ENCODE measurements around the gene PFKL. TPM values are rescaled to one million over a fixed set of nuclear protein-coding genes. Genes with fewer than 3 reads are reported as not detected.

Gene PFKL
- total and polyA plus RNA-seq, 2 of the 8 experiments (the other 6 are each of a cell fraction or from before 2014, with no cell fraction given), result 80.2 to 82.3 TPM

DNA sequence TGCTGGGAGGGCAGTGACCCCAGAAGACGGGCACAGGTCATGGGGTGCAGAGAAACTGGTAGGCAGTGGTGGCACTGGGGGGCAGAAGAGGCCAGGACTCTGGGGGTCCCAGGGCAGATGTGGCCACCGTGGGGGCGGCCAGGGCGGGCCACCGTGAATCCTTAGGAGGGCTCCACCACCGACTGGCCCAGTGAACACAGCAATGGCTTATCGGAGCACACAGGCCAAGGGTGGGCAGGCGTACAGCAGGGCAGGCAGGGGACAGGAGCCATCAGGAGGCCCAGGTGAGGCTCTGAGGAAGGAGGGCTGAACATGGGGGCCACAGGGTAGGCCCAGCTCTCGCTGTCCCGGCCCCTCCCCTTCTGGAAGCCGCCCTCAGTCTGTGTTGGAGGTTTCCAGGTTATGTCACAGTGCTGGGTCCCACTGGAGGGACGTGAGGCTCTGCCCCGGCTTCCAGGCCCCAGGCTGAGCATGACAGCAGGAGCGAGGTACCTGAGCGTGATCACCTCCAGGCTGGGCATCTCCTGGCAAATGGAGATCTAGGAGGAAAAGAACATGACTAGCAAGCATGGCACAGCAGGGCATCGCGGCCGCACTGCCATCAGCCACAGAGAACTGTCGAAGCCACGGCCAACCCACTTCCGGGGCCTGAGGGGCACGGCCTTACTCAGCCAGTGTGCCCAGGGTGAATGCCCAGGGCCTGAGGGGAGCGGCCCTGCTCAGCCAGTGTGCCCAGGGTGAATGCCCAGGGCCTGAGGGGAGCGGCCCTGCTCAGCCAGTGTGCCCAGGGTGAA, 35.6 kb downstream of the PFKL start:
- ChIA-PET POLR2A (ENCODE audit: partially characterized antibody) (interaction anchor here (3.7 kb wide), 1 partner anchor 8 kb away, joined by 11 read pairs; no protein-coding TSS in a partner anchor), CTCF (ENCODE audit: partially characterized antibody) (interaction anchor here (0.6 to 1.8 kb wide), 5 partner anchors 17 to 109 kb away, joined by 3 to 7 read pairs (median 3); no protein-coding TSS in a partner anchor)
- Histone ChIP-seq H4K8ac (ENCODE audit: extremely low read depth, insufficient read depth, low read length) (no peak overlapping the region), H3K4me3 (ENCODE audit: extremely low read depth in 1 of 4, insufficient read depth in 2 of 4, low read depth in 3 of 4, low read length in 4 of 4) (no peak overlapping the region), H3K27me3 (replicated peaks in 1 of 4; ENCODE audit: control insufficient read depth in 3 of 4, extremely low read depth in 1 of 4, insufficient read depth in 3 of 4, low read length in 3 of 4) (no peaks in the 10 kb centered on the region), H3K23me2 (ENCODE audit: low read depth, low read length) (peaks cover 6% of the 10 kb centered on the region; the same call in 1 of the 2 replicates), H4K20me1 (replicated peaks in 1 of 2; ENCODE audit: control insufficient read depth in 1 of 2, insufficient read depth in 2 of 2, low read length in 2 of 2) (peaks cover 0 to 3% of the 10 kb centered on the region in 2 experiments), H2BK20ac (ENCODE audit: low read length) (no peak overlapping the region), H3K9me3 (ENCODE audit: insufficient read depth in 2 of 2, low read depth in 1 of 2, low read length in 1 of 2) (no peaks in the 10 kb centered on the region), H3K56ac (replicated peaks; ENCODE audit: insufficient read length, low read depth, low read length) (no peak overlapping the region), H2BK5ac (ENCODE audit: low read depth, low read length) (no peak overlapping the region), H3K4me2 (ENCODE audit: insufficient read depth in 1 of 2, low read depth in 2 of 2, low read length in 2 of 2) (no peak overlapping the region), H3K4me1 (replicated peaks in 1 of 4; ENCODE audit: control insufficient read depth in 3 of 4, insufficient read depth in 4 of 4, low read length in 3 of 4) (peaks cover 0 to 7% (median under 1%) of the 10 kb centered on the region in 4 experiments; a peak in 2 of 7 replicates), H2BK12ac (ENCODE audit: low read depth, low read length) (no peak overlapping the region), H2AFZ (ENCODE audit: low read length) (no peak overlapping the region), H3K79me2 (ENCODE audit: control insufficient read depth in 1 of 2, insufficient read depth in 2 of 2, low read length in 2 of 2) (no peaks in the 10 kb centered on the region), H3K18ac (ENCODE audit: extremely low read depth, low read length) (no peak overlapping the region), H4K91ac (replicated peaks; ENCODE audit: insufficient read length, low read length) (no peak overlapping the region), H3K14ac (ENCODE audit: insufficient read length) (no peak overlapping the region), H3K9ac (replicated peaks in 1 of 4; ENCODE audit: extremely low read depth in 1 of 4, low read depth in 3 of 4, low read length in 3 of 4) (no peak overlapping the region), H2BK15ac (ENCODE audit: low read length) (no peak overlapping the region), H3K36me3 (ENCODE audit: control insufficient read depth in 2 of 4, insufficient read depth in 4 of 4, low read length in 3 of 4) (peaks cover 0 to 4% (median 0%) of the 10 kb centered on the region in 4 experiments; a peak in 1 of 8 replicates), H2AK5ac (ENCODE audit: low read depth, low read length) (no peak overlapping the region), H4K5ac (ENCODE audit: insufficient read length, low read depth, low read length) (no peak overlapping the region), H3K27ac (ENCODE audit: low read depth, low read length) (no peak overlapping the region), H3K4ac (replicated peaks; ENCODE audit: insufficient read length, low read depth, low read length) (no peak overlapping the region), H2BK120ac (replicated peaks; ENCODE audit: low read depth, low read length) (no peak overlapping the region), H3K79me1 (ENCODE audit: low read depth, low read length) (no peaks in the 10 kb centered on the region), H3K23ac (ENCODE audit: insufficient read length) (no peak overlapping the region)
- no peak for DNase-seq (ENCODE audit: low read depth in 1 of 2, low spot score in 2 of 2)
- no peak for FAIRE-seq
- WGBS, 2 experiments (ENCODE audit: extremely low coverage in 1 of 2, insufficient coverage in 1 of 2, insufficient read length in 1 of 2, insufficient replicate concordance in 2 of 2, low coverage in 1 of 2, low lambda C conversion rate in 2 of 2, missing lambda C conversion rate in 1 of 2), result 85% methylated on average over 21 of the region's 24 CpGs; no CpG with 5 or more reads in 1 of the 2 experiments
- TF ChIP-seq, protein P1, sequence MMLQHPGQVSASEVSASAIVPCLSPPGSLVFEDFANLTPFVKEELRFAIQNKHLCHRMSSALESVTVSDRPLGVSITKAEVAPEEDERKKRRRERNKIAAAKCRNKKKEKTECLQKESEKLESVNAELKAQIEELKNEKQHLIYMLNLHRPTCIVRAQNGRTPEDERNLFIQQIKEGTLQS (IDR thresholded peaks at IDR 0.05; ENCODE audit: insufficient read depth, low read depth, low read length), result no peak
- no peak for TF ChIP-seq SIX5 (IDR thresholded peaks at IDR 0.05; ENCODE audit: low read depth, low read length)
- TF ChIP-seq TEAD4 (IDR thresholded peaks at IDR 0.05; ENCODE audit: low read depth, low read length), result no peak
- TF ChIP-seq RAD21 (IDR thresholded peaks at IDR 0.05 in 1 of 2, conservative IDR thresholded peaks at IDR 0.05 in 1 of 2; ENCODE audit: low read depth in 2 of 2, low read length in 2 of 2), result no peak
- no peak for TF ChIP-seq HDAC6 (IDR thresholded peaks at IDR 0.05; ENCODE audit: low read depth, low read length)
- TF ChIP-seq, protein P2, sequence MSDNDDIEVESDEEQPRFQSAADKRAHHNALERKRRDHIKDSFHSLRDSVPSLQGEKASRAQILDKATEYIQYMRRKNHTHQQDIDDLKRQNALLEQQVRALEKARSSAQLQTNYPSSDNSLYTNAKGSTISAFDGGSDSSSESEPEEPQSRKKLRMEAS (IDR thresholded peaks at IDR 0.05), result no peak
- no peak for TF ChIP-seq SUZ12 (IDR thresholded peaks at IDR 0.05; ENCODE audit: low read length)
- no peak for TF ChIP-seq SP1 (IDR thresholded peaks at IDR 0.05; ENCODE audit: low read depth, low read length)
- TF ChIP-seq RXRA (IDR thresholded peaks at IDR 0.05; ENCODE audit: insufficient read depth, low read depth, low read length), result no peak
- no peak for TF ChIP-seq TBP (IDR thresholded peaks at IDR 0.05; ENCODE audit: low read depth, low read length)
- no peak for TF ChIP-seq HDAC2 (IDR thresholded peaks at IDR 0.05; ENCODE audit: borderline replicate concordance in 1 of 2, low read depth in 2 of 2, low read length in 2 of 2)

Data from H1 (cell line).